ENCODE measurements around the gene ABHD8. TPM values are rescaled to one million over a fixed set of nuclear protein-coding genes. Genes with fewer than 3 reads are reported as not detected.

ABHD8 gene
- total and polyA plus RNA-seq, 2 donors (not counting 1 experiment from before 2014, with no cell fraction given): 3.9 to 16.8 TPM

DNA sequence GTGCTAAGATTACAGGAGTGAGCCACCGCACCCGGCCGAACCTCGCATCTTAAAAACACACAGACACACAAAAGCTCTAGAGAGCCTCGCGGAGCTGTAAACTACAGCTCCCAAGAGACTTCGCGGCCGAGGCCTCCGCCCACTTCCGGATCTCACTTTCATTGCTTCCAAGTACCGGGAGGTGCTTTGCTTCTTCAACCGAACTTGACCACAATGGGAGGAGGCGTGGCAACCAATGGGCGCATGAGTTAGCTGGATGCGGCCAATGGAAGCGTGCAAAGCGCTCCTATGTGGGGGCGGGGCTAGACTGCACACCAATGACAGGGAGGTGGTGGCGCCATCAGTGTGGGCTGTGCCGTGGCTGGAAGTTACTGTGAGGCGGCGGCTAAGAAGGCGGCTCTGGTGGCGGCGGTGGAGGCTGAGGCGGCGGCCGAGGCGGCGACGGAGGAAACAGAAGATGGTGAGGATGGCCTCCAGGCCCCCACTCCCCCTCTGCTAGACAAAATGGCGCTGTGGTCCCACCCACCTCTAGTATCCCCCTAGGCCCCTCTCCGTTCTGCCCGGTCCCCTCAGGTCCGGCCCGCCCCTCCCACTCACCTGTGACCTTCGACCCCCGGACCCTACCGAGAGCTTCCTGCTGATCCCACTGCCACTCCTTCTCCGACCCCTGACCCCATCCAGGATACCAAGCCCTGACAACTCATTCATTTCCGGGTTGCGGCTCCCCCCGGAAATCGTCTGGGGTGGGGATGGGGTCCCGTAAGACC, 6.2 kb upstream of the ABHD8 start, which contains the start of gene DDA1:
Gene DDA1 (plus strand): TSS at position 366 of the 767 bp plus-strand sequence. CDS start 92 bp downstream, at position 458.
- H3K79me2 ChIP-seq (ENCODE audit: control insufficient read depth, insufficient read depth, low read length): peaks cover 38% of the 10 kb centered on the region
- peaks cover 7% of the 10 kb centered on the region for H3K4me1 ChIP-seq (ENCODE audit: control insufficient read depth, extremely low read depth, insufficient read depth, low read length)
- H3K9ac ChIP-seq (ENCODE audit: insufficient read depth, low read length): peak within 1 kb of the TSS; percentile 78
- H3K4me2 ChIP-seq (ENCODE audit: extremely low read depth, insufficient read depth, low read length): peak within 1 kb of the TSS; percentile 92
- H2AFZ ChIP-seq (ENCODE audit: low read length): no peak within 1 kb of the TSS
- H3K36me3 ChIP-seq (ENCODE audit: control insufficient read depth, insufficient read depth, low read length): peaks cover 8% of the 10 kb centered on the region
- H3K27ac ChIP-seq (ENCODE audit: insufficient read depth, low read length): peak within 1 kb of the TSS; percentile 76
- no peaks in the 10 kb centered on the region for H3K9me3 ChIP-seq (ENCODE audit: control insufficient read depth, insufficient read depth, low read depth, low read length)
- peak within 1 kb of the TSS; percentile 85 to 98 (median 92) for H3K4me3 ChIP-seq (replicated peaks in 1 of 4; ENCODE audit: control extremely low read depth in 1 of 4, insufficient read depth in 1 of 4, low read depth in 3 of 4, low read length in 4 of 4)
- H4K20me1 ChIP-seq (ENCODE audit: control insufficient read depth, extremely low read depth, insufficient read depth, low read length): no peaks in the 10 kb centered on the region
- no peaks in the 10 kb centered on the region for H3K27me3 ChIP-seq (ENCODE audit: control insufficient read depth, insufficient read depth, low read length)
- peak; percentile 100 for DNase-seq (ENCODE audit: low read depth in 2 of 2)
- TF ChIP-seq, protein P1, sequence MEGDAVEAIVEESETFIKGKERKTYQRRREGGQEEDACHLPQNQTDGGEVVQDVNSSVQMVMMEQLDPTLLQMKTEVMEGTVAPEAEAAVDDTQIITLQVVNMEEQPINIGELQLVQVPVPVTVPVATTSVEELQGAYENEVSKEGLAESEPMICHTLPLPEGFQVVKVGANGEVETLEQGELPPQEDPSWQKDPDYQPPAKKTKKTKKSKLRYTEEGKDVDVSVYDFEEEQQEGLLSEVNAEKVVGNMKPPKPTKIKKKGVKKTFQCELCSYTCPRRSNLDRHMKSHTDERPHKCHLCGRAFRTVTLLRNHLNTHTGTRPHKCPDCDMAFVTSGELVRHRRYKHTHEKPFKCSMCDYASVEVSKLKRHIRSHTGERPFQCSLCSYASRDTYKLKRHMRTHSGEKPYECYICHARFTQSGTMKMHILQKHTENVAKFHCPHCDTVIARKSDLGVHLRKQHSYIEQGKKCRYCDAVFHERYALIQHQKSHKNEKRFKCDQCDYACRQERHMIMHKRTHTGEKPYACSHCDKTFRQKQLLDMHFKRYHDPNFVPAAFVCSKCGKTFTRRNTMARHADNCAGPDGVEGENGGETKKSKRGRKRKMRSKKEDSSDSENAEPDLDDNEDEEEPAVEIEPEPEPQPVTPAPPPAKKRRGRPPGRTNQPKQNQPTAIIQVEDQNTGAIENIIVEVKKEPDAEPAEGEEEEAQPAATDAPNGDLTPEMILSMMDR (conservative IDR thresholded peaks at IDR 0.05 in 1 of 2, IDR thresholded peaks at IDR 0.05 in 1 of 2; ENCODE audit: low read depth in 1 of 2, low read length in 2 of 2): no peak
- TF ChIP-seq EZH2 (IDR thresholded peaks at IDR 0.05; ENCODE audit: low read length, missing control alignments): no peak

DNA sequence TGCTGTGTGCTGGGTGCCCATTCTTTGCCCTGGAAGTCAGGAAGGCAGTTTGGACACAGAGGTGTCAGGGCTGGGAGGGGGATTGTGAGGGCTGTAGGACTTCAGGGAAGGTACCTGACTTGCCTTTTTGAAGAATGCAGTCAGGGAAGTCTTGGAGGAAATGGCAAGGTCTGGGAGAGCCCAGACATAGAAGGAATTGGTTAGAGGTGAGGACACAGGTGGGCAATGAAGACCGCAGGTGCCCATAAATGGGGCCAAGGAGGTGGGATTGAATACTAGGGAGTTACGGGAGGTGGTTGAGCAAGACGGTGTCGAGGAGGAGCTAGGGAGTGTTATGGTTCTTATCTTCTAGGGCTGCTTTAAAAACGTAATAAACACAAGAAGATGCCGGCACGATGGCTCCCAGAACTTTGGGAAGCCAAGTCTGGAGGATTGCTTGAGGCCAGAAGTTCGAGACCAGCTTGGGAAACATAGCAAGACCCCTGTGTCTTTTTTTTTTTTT, 4.7 kb upstream of the ABHD8 start:
- no peak for DNase-seq (ENCODE audit: low read depth in 2 of 2)
- no peak overlapping the region for H3K4me2 ChIP-seq (ENCODE audit: extremely low read depth, insufficient read depth, low read length)
- peaks cover 4% of the 10 kb centered on the region for H3K36me3 ChIP-seq (ENCODE audit: control insufficient read depth, insufficient read depth, low read length)

DNA sequence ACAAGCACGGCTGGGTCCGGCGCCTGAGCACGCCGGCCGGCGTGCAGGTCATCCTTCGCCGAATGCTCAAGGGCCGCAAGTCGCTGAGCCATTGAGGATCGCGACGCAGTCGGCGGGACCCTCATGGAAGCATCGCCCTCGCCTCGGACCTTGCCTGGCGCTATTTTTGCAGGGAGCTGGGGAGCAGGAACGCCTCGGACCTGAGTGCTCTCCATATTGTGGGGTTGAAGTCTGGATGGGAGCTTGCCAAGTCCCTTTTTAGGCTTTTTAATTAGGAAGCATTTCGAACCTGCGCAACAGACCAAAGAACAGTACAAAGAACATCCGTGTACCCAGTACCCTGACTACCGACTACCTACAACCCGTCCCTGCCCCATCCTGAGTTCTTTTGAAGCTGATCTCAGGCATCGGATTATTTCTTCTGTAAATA, 3.1 kb upstream of the ABHD8 start:
- no peaks in the 10 kb centered on the region for H3K27me3 ChIP-seq (ENCODE audit: control insufficient read depth, insufficient read depth, low read length)
- no peak for DNase-seq (ENCODE audit: low read depth in 2 of 2)
- TF ChIP-seq, protein P1 (conservative IDR thresholded peaks at IDR 0.05 in 1 of 2, IDR thresholded peaks at IDR 0.05 in 1 of 2; ENCODE audit: low read depth in 1 of 2, low read length in 2 of 2): no peak
- no peak for TF ChIP-seq EZH2 (IDR thresholded peaks at IDR 0.05; ENCODE audit: low read length, missing control alignments)
- H3K9ac ChIP-seq (ENCODE audit: insufficient read depth, low read length): peak overlapping the region; percentile 81
- peaks cover 10% of the 10 kb centered on the region for H3K4me1 ChIP-seq (ENCODE audit: control insufficient read depth, extremely low read depth, insufficient read depth, low read length)
- H2AFZ ChIP-seq (ENCODE audit: low read length): peak overlapping the region; percentile 67
- peaks cover 19% of the 10 kb centered on the region for H3K79me2 ChIP-seq (ENCODE audit: control insufficient read depth, insufficient read depth, low read length)
- H3K4me2 ChIP-seq (ENCODE audit: extremely low read depth, insufficient read depth, low read length): peak overlapping the region; percentile 97
- no peaks in the 10 kb centered on the region for H3K9me3 ChIP-seq (ENCODE audit: control insufficient read depth, insufficient read depth, low read depth, low read length)
- peak overlapping the region; percentile 62 for H3K27ac ChIP-seq (ENCODE audit: insufficient read depth, low read length)
- H4K20me1 ChIP-seq (ENCODE audit: control insufficient read depth, extremely low read depth, insufficient read depth, low read length): no peaks in the 10 kb centered on the region
- H3K4me3 ChIP-seq (replicated peaks in 1 of 4; ENCODE audit: control extremely low read depth in 1 of 4, insufficient read depth in 1 of 4, low read depth in 3 of 4, low read length in 4 of 4): peak overlapping the region; percentile 83 to 90 (median 84)
- no peaks in the 10 kb centered on the region for H3K36me3 ChIP-seq (ENCODE audit: control insufficient read depth, insufficient read depth, low read length)

More for the DNA sequence above, 4.7 kb upstream of the ABHD8 start:
- TF ChIP-seq, protein P1 (conservative IDR thresholded peaks at IDR 0.05 in 1 of 2, IDR thresholded peaks at IDR 0.05 in 1 of 2; ENCODE audit: low read depth in 1 of 2, low read length in 2 of 2): no peak
- no peak for TF ChIP-seq EZH2 (IDR thresholded peaks at IDR 0.05; ENCODE audit: low read length, missing control alignments)
- H3K9me3 ChIP-seq (ENCODE audit: control insufficient read depth, insufficient read depth, low read depth, low read length): no peaks in the 10 kb centered on the region
- peaks cover 35% of the 10 kb centered on the region for H3K79me2 ChIP-seq (ENCODE audit: control insufficient read depth, insufficient read depth, low read length)
- no peak overlapping the region for H3K27ac ChIP-seq (ENCODE audit: insufficient read depth, low read length)
- no peaks in the 10 kb centered on the region for H3K27me3 ChIP-seq (ENCODE audit: control insufficient read depth, insufficient read depth, low read length)
- peaks cover 12% of the 10 kb centered on the region for H3K4me1 ChIP-seq (ENCODE audit: control insufficient read depth, extremely low read depth, insufficient read depth, low read length)
- no peak overlapping the region for H3K4me3 ChIP-seq (replicated peaks in 1 of 4; ENCODE audit: control extremely low read depth in 1 of 4, insufficient read depth in 1 of 4, low read depth in 3 of 4, low read length in 4 of 4)
- H4K20me1 ChIP-seq (ENCODE audit: control insufficient read depth, extremely low read depth, insufficient read depth, low read length): no peaks in the 10 kb centered on the region
- no peak overlapping the region for H2AFZ ChIP-seq (ENCODE audit: low read length)
- H3K9ac ChIP-seq (ENCODE audit: insufficient read depth, low read length): no peak overlapping the region
